HL-60 (cell line): Measurements from ENCODE around the gene KLHL30.

Experiments used
- CTCF ChIP-seq: IDR thresholded peaks from one replicate; pipeline ENCODE4 v1.5.1; 2011; ENCODE audit warnings: low read length, control low read depth, inconsistent platforms; ENCODE audit not compliant: insufficient read depth
- GABPA ChIP-seq: IDR thresholded peaks from 2 replicates; pipeline ENCODE4 v1.6.1; 2012; ENCODE audit warnings: low read depth
- POLR2AphosphoS5 ChIP-seq: IDR thresholded peaks from 2 replicates; pipeline ENCODE4 v1.6.1; 2012; ENCODE audit warnings: low read depth
- SPI1 ChIP-seq: IDR thresholded peaks from 2 replicates; pipeline ENCODE4 v1.6.1; 2012; ENCODE audit warnings: low read depth, mild to moderate bottlenecking, borderline replicate concordance
- TF ChIP-seq, protein P1 (sequence below): IDR thresholded peaks from 2 replicates; pipeline ENCODE4 v1.6.1; 2012; ENCODE audit warnings: low read depth; ENCODE audit not compliant: insufficient replicate concordance

- TF ChIP-seq, protein P1, sequence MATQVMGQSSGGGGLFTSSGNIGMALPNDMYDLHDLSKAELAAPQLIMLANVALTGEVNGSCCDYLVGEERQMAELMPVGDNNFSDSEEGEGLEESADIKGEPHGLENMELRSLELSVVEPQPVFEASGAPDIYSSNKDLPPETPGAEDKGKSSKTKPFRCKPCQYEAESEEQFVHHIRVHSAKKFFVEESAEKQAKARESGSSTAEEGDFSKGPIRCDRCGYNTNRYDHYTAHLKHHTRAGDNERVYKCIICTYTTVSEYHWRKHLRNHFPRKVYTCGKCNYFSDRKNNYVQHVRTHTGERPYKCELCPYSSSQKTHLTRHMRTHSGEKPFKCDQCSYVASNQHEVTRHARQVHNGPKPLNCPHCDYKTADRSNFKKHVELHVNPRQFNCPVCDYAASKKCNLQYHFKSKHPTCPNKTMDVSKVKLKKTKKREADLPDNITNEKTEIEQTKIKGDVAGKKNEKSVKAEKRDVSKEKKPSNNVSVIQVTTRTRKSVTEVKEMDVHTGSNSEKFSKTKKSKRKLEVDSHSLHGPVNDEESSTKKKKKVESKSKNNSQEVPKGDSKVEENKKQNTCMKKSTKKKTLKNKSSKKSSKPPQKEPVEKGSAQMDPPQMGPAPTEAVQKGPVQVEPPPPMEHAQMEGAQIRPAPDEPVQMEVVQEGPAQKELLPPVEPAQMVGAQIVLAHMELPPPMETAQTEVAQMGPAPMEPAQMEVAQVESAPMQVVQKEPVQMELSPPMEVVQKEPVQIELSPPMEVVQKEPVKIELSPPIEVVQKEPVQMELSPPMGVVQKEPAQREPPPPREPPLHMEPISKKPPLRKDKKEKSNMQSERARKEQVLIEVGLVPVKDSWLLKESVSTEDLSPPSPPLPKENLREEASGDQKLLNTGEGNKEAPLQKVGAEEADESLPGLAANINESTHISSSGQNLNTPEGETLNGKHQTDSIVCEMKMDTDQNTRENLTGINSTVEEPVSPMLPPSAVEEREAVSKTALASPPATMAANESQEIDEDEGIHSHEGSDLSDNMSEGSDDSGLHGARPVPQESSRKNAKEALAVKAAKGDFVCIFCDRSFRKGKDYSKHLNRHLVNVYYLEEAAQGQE, result no peak
- TF ChIP-seq CTCF (no peak), POLR2AphosphoS5 (no peak), SPI1 (no peak), GABPA (no peak)
Measured at GRCh38 chr2:238190445-238190844, 52.0 kb downstream of the KLHL30 start.
